Tibial artery (tissue), 4 donors: ENCODE results near the gene COL28A1.

Experiments
- DNase-seq, 2 donors: peaks; one replicate each; pipeline ENCODE4 v3.0.0-alpha.2; 2019
- H3K27ac ChIP-seq, 2 donors: fragments of 200-600 bp; sonication (generic) in 1 of 2; 1 replicate in 1 of 2; 2 replicates in 1 of 2; pipeline ENCODE4 v1.5.1; 2018 to 2019; ENCODE audit warnings: mild to moderate bottlenecking in 1 of 2
- H3K27me3 ChIP-seq, 2 donors: fragments of 200-600 bp; sonication (generic) in 1 of 2; one replicate each; pipeline versions ENCODE4 v1.5.1 to v1.6.0; 2016 to 2019
- H3K36me3 ChIP-seq, 3 donors: fragments of 200-600 bp; sonication (generic) in 2 of 3; one replicate each; pipeline ENCODE4 v1.5.1; 2016 to 2019; ENCODE audit warnings: mild to moderate bottlenecking in 2 of 3
- H3K4me1 ChIP-seq, 4 donors: fragments of 200-600 bp; sonication (generic) in 2 of 4; 1 replicate in 3 of 4; 2 replicates in 1 of 4; pipeline ENCODE4 v1.5.1; 2016 to 2019
- H3K4me3 ChIP-seq, 2 donors: fragments of 200-600 bp; sonication (generic) in 1 of 2; 1 replicate in 1 of 2; 2 replicates in 1 of 2; pipeline ENCODE4 v1.5.1; 2018 to 2019; ENCODE audit warnings: mild to moderate bottlenecking in 2 of 2
- H3K9me3 ChIP-seq, 3 donors: fragments of 200-600 bp; sonication (generic) in 1 of 3; one replicate each; pipeline ENCODE4 v1.5.1; 2016 to 2019
- intact Hi-C: fragments of 100-400 bp; cut with DNase I; formaldehyde crosslinking; loops from one replicate; pipeline ENCODE4 v1.15.0; 2023; ENCODE audit warnings: low total_unique reads
- TF ChIP-seq, protein P1 (sequence below), 2 experiments: fragments of 200-600 bp in 1 of 2; fragments of 450-650 bp in 1 of 2; IDR thresholded peaks; one replicate each; pipeline ENCODE4 v1.5.1; 2017 to 2019; ENCODE audit warnings: antibody characterized with exemption in 2 of 2, mild to moderate bottlenecking in 1 of 2, moderate library complexity in 1 of 2

COL28A1 gene

DNA sequence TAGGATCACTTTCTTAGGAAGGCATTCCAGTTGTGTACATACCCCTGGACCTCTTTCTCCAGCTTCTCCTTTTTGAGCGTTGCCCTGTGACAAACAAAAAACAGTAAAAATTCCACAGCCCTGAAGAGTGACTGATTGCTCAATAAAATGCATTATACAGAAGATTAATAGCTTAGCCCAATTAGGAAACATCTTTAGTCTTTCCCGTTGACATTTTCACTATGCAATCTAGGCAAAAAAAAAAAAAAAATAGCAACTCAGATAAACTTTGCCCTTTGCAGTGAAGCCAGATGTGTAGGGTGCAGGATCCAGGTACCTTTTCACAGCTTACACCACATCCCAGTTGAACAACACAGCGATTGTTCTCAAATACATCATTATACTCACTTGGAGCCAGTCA is 17.9 kb downstream of the COL28A1 start:
- TF ChIP-seq, protein P1, sequence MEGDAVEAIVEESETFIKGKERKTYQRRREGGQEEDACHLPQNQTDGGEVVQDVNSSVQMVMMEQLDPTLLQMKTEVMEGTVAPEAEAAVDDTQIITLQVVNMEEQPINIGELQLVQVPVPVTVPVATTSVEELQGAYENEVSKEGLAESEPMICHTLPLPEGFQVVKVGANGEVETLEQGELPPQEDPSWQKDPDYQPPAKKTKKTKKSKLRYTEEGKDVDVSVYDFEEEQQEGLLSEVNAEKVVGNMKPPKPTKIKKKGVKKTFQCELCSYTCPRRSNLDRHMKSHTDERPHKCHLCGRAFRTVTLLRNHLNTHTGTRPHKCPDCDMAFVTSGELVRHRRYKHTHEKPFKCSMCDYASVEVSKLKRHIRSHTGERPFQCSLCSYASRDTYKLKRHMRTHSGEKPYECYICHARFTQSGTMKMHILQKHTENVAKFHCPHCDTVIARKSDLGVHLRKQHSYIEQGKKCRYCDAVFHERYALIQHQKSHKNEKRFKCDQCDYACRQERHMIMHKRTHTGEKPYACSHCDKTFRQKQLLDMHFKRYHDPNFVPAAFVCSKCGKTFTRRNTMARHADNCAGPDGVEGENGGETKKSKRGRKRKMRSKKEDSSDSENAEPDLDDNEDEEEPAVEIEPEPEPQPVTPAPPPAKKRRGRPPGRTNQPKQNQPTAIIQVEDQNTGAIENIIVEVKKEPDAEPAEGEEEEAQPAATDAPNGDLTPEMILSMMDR (IDR thresholded peaks at IDR 0.05), result no peak
- no peak for DNase-seq
- Histone ChIP-seq H3K4me3 (no peak overlapping the region), H3K4me1 (no peaks in the 10 kb centered on the region), H3K27me3 (no peaks in the 10 kb centered on the region), H3K36me3 (no peaks in the 10 kb centered on the region), H3K9me3 (no peaks in the 10 kb centered on the region), H3K27ac (no peak overlapping the region)
- intact Hi-C loops, result no loop called here

DNA sequence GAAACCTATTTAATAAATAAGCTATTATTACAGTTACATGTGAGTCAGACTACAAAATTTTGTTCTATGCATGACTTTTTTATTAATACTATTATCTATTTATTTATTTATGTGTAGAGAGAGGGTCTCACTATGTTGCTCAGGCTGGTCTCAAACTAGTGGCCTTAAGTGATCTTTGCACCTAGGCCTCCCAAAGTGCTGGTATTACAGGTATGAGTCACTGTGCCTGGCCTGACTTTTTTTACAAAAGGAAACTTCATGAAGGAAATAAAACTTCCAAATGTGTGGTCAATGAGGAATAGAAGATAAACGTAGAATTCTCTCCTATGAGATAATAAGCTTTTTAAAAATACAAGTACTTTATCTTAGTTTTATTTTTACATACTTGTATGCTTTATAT is 19.0 kb downstream of the COL28A1 start:
- TF ChIP-seq, protein P1 (IDR thresholded peaks at IDR 0.05), result no peak

DNA sequence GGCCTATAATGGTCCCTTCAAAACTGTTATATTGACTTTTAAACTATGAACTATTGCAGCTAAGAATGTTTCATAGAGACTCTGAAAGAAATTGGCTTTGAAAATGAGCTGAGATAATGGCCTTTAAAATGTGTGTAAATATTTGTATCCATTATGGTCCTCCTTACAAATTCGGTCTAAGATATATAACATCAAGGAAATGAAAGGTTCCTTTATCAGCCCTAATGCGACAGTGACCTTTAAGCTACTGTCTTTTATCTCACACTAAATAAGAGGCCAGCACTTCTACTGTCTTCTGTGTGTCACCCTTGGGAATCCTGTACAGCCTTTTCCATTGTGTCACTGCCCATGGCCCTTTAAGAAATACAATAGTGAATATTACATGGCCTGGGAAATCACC is 19.5 kb downstream of the COL28A1 start:
- Histone ChIP-seq H3K4me1 (no peaks in the 10 kb centered on the region), H3K9me3 (no peaks in the 10 kb centered on the region), H3K27ac (no peak overlapping the region), H3K4me3 (no peak overlapping the region), H3K27me3 (no peaks in the 10 kb centered on the region), H3K36me3 (no peaks in the 10 kb centered on the region)
- TF ChIP-seq, protein P1 (IDR thresholded peaks at IDR 0.05), result no peak
- intact Hi-C loops, result no loop called here
- no peak for DNase-seq

More for the DNA sequence above, 19.0 kb downstream of the COL28A1 start:
- intact Hi-C loops, result no loop called here
- Histone ChIP-seq H3K27me3 (no peaks in the 10 kb centered on the region), H3K4me3 (no peak overlapping the region), H3K9me3 (no peaks in the 10 kb centered on the region), H3K4me1 (no peaks in the 10 kb centered on the region), H3K27ac (no peak overlapping the region), H3K36me3 (no peaks in the 10 kb centered on the region)
- no peak for DNase-seq

DNA sequence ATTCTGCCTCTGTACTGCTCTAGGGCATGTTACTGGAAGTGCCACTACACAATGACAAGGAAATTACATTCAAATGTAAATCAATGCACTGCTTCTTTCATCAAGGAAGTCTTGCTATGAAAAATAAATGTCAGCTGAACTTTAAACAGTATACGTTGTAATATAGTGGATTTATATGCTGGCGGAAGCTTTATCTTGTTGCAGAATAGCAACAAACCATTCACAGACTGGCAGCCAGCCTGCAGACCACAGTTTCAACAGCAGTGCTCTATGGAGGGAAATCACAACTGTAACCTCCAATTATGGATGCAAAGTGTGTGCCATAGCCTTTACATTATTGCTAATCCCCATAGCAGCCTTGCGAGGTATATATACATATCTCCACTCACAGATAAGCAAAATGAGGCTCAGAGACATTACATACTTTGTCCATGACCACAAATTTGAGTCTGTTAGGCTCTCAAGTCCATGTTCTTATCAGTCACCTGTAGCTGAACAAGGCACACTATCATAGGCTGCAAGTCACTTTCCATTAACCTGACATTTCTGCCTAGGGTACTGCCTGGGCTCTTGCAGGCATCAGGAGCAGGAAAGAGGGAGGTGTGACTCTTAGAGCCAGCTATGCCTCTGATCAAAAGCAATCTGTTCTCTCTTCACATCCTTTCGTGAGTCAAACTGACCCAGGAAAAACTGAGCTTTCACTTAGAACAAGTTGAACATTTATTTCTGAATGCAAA is 22.6 kb downstream of the COL28A1 start:
- no peak for DNase-seq
- Histone ChIP-seq H3K9me3 (no peaks in the 10 kb centered on the region), H3K36me3 (no peaks in the 10 kb centered on the region), H3K27me3 (no peaks in the 10 kb centered on the region), H3K4me1 (no peaks in the 10 kb centered on the region), H3K27ac (no peak overlapping the region), H3K4me3 (no peak overlapping the region)
- intact Hi-C loops, result loop anchor here (2.0 kb wide), 1 partner anchor 66 kb away; no protein-coding TSS in a partner anchor
- TF ChIP-seq, protein P1 (IDR thresholded peaks at IDR 0.05), result no peak

DNA sequence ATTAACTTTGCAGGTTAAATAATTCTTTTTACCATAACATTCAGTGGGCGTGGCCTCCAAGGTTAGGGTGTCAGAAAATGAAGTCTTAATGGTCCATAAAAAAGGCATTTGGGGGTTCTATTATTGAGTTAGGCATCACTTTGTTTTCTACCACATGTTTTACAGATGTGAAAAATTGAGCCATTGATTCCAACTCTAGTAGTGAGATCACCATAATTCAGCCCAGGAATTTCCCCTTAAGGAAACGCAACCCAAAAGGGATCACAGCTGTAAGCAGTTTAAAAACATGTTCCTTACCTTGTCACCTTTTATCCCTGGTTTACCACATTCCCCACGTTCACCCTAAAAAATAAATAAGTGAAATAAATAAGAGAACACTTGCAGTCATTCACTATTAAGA is 24.9 kb downstream of the COL28A1 start:
- H3K27ac ChIP-seq, result no peak overlapping the region

More for the DNA sequence above, 24.9 kb downstream of the COL28A1 start:
- Histone ChIP-seq H3K27me3 (no peaks in the 10 kb centered on the region), H3K4me1 (no peaks in the 10 kb centered on the region), H3K36me3 (no peaks in the 10 kb centered on the region), H3K4me3 (no peak overlapping the region), H3K9me3 (no peaks in the 10 kb centered on the region)
- TF ChIP-seq, protein P1 (IDR thresholded peaks at IDR 0.05), result no peak
- intact Hi-C loops, result no loop called here
- no peak for DNase-seq
